Measurements from ENCODE around the gene GADD45GIP1. TPM values are rescaled to one million over a fixed set of nuclear protein-coding genes. Genes with fewer than 3 reads are reported as not detected.
"Not testable (repeated sequence)": the region's sequence is repeated elsewhere in the genome, so short reads cannot be mapped to it uniquely, and the experiment has no call there.

GADD45GIP1 gene
- total RNA-seq, 4 donors from 2014 or later: 3.3 to 76.8 (median 12.8) TPM

DNA sequence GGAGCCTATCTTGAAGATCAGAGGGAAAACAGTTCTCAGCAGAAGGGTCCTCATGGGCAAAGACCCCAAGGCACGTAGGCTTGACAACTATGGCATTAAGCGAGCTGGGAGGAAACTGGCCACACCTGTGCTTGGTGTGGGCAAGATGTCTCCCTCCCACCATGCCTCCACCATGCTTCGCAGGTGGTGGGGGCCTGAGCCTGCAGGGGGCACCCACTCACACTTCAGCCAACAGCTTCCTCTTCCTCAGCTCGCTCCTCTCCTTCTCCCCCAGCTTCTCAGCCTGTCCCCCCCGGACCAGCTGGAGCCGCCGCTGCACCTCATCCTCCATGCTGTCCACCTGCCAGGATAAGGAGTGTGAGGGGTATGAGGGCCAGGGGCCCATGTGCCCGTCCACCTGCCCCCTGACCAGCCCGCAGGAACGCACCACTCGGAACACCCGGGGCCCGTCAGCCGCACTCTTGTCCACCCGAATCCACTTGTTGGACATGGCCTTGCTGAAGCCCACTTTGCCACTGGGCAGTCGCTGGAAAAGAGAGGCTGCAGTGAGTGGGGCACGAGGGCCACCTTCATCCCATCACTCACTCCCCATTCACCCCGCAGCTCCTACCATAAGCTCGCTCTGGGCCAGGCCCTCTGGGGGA lies 26.9 kb downstream of the GADD45GIP1 start:
- no peak overlapping the region for H3K27ac ChIP-seq
- intact Hi-C loops (cut with DNase I; ENCODE audit: low total_unique reads): no loop called here
- H3K4me1 ChIP-seq: peaks cover 0 to 4% of the 10 kb centered on the region in 2 donors
- DNase-seq: no peak
- H3K9me3 ChIP-seq: no peaks in the 10 kb centered on the region
- TF ChIP-seq CTCF (IDR thresholded peaks at IDR 0.05) (no peak), POLR2A (IDR thresholded peaks at IDR 0.05) (no peak)
- H3K27me3 ChIP-seq: no peaks in the 10 kb centered on the region
- H3K4me3 ChIP-seq: no peak overlapping the region
- no peaks in the 10 kb centered on the region for H3K36me3 ChIP-seq

GRCh38 chr19:12924621-12925310 lies 32.3 kb downstream of the GADD45GIP1 start:
- no peak overlapping the region for H3K4me3 ChIP-seq
- H3K27ac ChIP-seq: no peak overlapping the region
- no peaks in the 10 kb centered on the region for H3K27me3 ChIP-seq
- intact Hi-C loops (cut with DNase I; ENCODE audit: low total_unique reads): no loop called here
- DNase-seq: no peak
- H3K9me3 ChIP-seq: no peaks in the 10 kb centered on the region
- H3K4me1 ChIP-seq: no peaks in the 10 kb centered on the region
- TF ChIP-seq CTCF (IDR thresholded peaks at IDR 0.05): no peak
- TF ChIP-seq POLR2A (IDR thresholded peaks at IDR 0.05): no peak
- no peaks in the 10 kb centered on the region for H3K36me3 ChIP-seq

- Histone ChIP-seq H3K4me1 (no peaks in the 10 kb centered on the region), H3K9me3 (no peaks in the 10 kb centered on the region), H3K27ac (no peak overlapping the region), H3K36me3 (no peaks in the 10 kb centered on the region), H3K4me3 (no peak overlapping the region), H3K27me3 (no peaks in the 10 kb centered on the region)
- no peak for TF ChIP-seq POLR2A (IDR thresholded peaks at IDR 0.05)
- TF ChIP-seq CTCF (IDR thresholded peaks at IDR 0.05): no peak
- intact Hi-C loops (cut with DNase I; ENCODE audit: low total_unique reads): no loop called here
- no peak for DNase-seq
Measured at GRCh38 chr19:12922959-12923358, 34.1 kb downstream of the GADD45GIP1 start.

- H3K36me3 ChIP-seq: no peaks in the 10 kb centered on the region
- no peak overlapping the region for H3K4me3 ChIP-seq
- TF ChIP-seq POLR2A (IDR thresholded peaks at IDR 0.05): no peak
- TF ChIP-seq CTCF (IDR thresholded peaks at IDR 0.05): no peak
- intact Hi-C loops (cut with DNase I; ENCODE audit: low total_unique reads): no loop called here
- no peaks in the 10 kb centered on the region for H3K27me3 ChIP-seq
- no peak for DNase-seq
- H3K27ac ChIP-seq: no peak overlapping the region
- H3K9me3 ChIP-seq: no peaks in the 10 kb centered on the region
- no peaks in the 10 kb centered on the region for H3K4me1 ChIP-seq
Measured at GRCh38 chr19:12921047-12921446, 36.0 kb downstream of the GADD45GIP1 start.

GRCh38 chr19:12918253-12918652 lies 38.8 kb downstream of the GADD45GIP1 start:
- intact Hi-C loops (cut with DNase I; ENCODE audit: low total_unique reads): no loop called here
- TF ChIP-seq CTCF (IDR thresholded peaks at IDR 0.05) (no peak), POLR2A (IDR thresholded peaks at IDR 0.05) (no peak)
- H3K4me1 ChIP-seq: no peaks in the 10 kb centered on the region

GRCh38 chr19:12915860-12916259 lies 41.2 kb downstream of the GADD45GIP1 start:
- intact Hi-C loops (cut with DNase I; ENCODE audit: low total_unique reads); H3K27ac ChIP-seq; DNase-seq: not testable (repeated sequence)

More at GRCh38 chr19:12918253-12918652, 38.8 kb downstream of the GADD45GIP1 start:
- Histone ChIP-seq H3K36me3 (no peaks in the 10 kb centered on the region), H3K27me3 (no peaks in the 10 kb centered on the region), H3K4me3 (no peak overlapping the region), H3K27ac (no peak overlapping the region), H3K9me3 (no peaks in the 10 kb centered on the region)
- DNase-seq: no peak

More at GRCh38 chr19:12915860-12916259, 41.2 kb downstream of the GADD45GIP1 start:
- not testable (repeated sequence) for H3K4me3 ChIP-seq, H3K9me3 ChIP-seq, H3K4me1 ChIP-seq, H3K36me3 ChIP-seq, H3K27me3 ChIP-seq

All from uterus (tissue), 4 donors.